SH-SY5Y (cell line): ENCODE results near the gene ZNF740.

Experiments
- GATA2 ChIP-seq: IDR thresholded peaks from 2 replicates; pipeline ENCODE4 v1.6.1; 2011; ENCODE audit warnings: mild to moderate bottlenecking, low read depth, low read length
- GATA3 ChIP-seq: IDR thresholded peaks from 2 replicates; pipeline ENCODE4 v1.6.1; 2011; ENCODE audit warnings: low read depth, mild to moderate bottlenecking, low read length, moderate library complexity

Gene ZNF740

DNA sequence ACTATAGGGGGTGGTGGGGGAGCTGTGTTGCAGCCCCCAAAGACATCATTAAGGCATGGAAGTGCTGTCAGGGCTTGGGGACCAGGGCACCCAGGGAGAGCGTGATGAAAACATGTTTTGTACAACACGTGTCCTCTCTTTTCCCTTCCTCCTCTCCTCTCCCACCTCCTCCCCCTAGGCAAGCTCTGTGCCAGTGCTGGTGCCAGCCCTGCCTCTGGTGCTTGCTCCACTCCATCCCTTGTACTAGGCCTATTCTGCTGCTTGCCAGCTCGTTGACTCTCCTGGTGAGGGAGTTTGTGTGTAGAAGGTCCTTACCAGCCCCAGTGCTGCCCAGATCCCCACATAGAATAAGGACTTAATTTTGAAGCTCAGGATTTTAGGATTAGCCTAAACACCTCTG lies 54.6 kb downstream of the ZNF740 start:
- TF ChIP-seq GATA2 (no peak), GATA3 (no peak)

GRCh38 chr12:53235742-53236442 lies 55.4 kb downstream of the ZNF740 start:
- TF ChIP-seq GATA2 (no peak), GATA3 (no peak)

DNA sequence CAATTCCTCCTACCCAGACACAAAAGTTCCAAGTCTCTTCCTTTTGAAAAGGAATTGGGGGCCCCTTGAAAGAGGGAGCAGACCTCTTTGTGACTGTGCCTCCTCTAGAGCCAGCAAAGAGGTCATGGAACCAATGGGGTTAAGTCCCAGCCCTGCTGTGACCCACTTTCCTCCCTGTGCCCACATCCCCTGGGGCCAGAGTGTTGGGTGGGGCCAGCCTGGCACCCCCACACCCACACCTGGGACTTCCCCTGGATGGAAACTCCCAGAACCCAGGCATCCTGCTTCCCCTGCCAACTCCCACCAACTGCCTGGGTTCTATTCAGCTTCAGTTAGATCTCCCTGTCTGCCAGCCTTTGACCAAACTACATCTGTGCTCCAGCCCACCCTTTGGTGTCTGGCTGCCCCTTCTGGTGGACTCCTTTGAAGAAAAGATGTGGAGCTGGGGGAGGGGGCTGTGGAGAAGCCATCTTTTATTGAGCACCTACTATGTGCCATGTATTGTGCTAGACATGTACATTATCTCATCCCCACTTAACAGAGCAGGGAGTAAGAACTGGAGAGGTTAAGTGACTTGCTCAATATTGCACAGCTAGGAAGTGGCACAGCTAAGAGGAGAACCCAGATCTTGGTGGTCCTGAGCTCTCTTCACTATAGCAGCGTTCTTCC lies 56.1 kb downstream of the ZNF740 start:
- TF ChIP-seq GATA2 (no peak), GATA3 (no peak)

DNA sequence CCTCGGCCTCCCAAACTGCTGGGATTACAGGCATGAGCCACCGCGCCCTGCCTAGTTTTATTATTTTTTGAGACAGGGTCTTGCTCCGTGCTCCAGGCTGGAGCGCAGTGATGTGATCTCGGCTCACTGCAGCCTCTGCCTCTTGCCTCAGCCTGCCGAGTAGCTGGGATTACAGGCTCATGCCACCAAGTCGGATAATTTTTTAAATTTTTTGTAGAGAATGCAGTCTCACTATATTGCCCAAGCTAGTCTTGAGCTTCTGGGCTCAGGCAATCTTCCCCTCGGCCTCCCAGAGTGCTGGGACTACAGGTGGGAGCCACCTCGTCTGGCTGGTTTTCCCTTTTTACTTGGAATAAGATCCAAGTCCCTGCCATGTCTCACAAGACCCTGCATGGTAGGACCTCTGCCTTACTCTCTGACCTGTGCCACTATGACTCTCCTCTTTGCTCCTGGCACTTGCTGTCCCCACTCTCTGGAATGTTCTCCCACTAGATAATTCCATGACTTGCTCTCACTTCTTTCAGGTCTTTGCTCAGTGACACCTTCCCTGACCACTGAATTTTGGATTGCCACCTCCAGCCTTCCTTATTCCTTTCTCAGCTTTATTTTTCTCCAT lies 59.2 kb downstream of the ZNF740 start:
- TF ChIP-seq GATA3 (no peak), GATA2 (no peak)

DNA sequence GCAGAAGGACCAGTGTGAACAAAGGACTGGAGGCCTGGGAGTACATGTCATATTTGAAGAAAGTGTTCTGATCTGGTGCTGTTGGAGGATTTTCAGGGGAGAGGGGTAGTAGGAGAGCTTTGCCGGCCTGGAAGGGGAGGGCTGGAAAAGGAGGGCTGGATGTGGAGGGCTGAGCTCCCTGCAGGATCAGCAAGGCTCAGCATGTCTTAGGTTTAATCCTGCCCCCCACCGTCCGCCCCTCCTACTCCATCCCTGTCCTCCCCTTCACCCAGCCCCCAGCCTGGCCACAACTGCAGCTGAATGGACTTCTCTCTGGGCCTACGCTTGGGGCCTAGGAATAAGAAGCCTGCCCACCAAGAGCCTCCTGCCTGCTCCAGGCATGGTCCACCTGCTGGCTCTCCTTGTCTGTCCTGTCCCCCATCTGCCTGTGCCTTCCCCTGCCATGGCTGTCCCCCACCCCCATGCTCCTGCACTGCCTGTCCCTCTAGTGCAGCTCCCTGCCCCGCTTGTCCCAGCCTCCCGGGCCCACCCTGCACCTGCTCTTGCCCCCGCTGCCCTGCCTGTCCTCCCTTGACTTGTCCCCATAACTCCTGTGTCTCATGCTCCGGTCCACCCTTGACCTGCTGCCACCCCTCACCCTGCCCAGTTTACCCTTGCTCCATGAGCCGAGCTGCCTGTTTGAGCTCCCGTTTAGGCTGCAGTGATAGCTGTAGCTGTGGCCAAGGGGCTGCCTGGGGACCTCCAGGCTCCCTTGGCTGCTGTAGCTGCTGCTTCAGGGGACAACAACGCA lies 61.3 kb downstream of the ZNF740 start:
- no peak for TF ChIP-seq GATA3
- TF ChIP-seq GATA2, result no peak

DNA sequence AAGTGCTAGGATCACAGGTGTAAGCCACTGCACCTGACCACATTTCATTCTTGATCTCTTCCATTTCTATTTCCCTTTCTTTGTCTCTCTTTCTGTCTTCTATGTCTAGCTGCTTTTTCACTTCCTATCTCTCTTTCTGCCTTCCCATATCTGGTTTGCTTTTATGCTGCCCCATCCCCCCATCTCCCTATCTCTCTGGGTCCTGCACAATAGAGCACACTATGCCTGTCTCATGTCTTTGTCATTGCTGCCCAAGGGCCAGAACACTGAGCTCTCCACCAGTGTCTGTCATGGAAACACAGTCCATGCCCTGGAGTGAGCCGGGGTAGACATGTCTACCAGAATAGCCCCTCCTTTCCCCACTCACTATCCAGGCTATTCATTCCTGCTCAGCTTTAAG lies 63.8 kb downstream of the ZNF740 start:
- TF ChIP-seq GATA3, result no peak
- no peak for TF ChIP-seq GATA2
